Brain microvascular endothelial cell (primary cell): ENCODE data around the gene MPC1L.
"Not testable (repeated sequence)": the region's sequence is repeated elsewhere in the genome, so short reads cannot be mapped to it uniquely, and the experiment has no call there.

Source experiments
- DNase-seq: peaks from one replicate; pipeline ENCODE4 v3.0.0-alpha.2; 2020
- H3K27ac ChIP-seq: fragments of 250-450 bp; sonication (Bioruptor Pico); 2 replicates; pipeline ENCODE4 v1.5.1; 2020; ENCODE audit warnings: mild to moderate bottlenecking, moderate library complexity
- H3K27me3 ChIP-seq: fragments of 250-450 bp; sonication (Bioruptor Pico); replicated peaks from 2 replicates; pipeline ENCODE4 v1.5.1; 2020; ENCODE audit warnings: mild to moderate bottlenecking
- H3K36me3 ChIP-seq: fragments of 250-450 bp; sonication (Bioruptor Pico); replicated peaks from 2 replicates; pipeline ENCODE4 v1.5.1; 2020; ENCODE audit warnings: mild to moderate bottlenecking
- H3K4me3 ChIP-seq: 2 replicates; pipeline ENCODE4 v1.5.1; 2011; ENCODE audit warnings: low read depth, mild to moderate bottlenecking, control low read depth, low read length, moderate library complexity
- in situ Hi-C: cut with HindIII; loops from 2 replicates; pipeline ENCODE4 v1.10.0; 2017; ENCODE audit warnings: low sequenced_read_pairs, low pct_ligation_motif_present
- TF ChIP-seq, protein P1 (sequence below): IDR thresholded peaks from 2 replicates; pipeline ENCODE4 v1.5.1; 2011; ENCODE audit warnings: low read depth, mild to moderate bottlenecking, moderate library complexity, low read length, control low read depth, inconsistent platforms; ENCODE audit errors: missing control alignments

Gene MPC1L

DNA sequence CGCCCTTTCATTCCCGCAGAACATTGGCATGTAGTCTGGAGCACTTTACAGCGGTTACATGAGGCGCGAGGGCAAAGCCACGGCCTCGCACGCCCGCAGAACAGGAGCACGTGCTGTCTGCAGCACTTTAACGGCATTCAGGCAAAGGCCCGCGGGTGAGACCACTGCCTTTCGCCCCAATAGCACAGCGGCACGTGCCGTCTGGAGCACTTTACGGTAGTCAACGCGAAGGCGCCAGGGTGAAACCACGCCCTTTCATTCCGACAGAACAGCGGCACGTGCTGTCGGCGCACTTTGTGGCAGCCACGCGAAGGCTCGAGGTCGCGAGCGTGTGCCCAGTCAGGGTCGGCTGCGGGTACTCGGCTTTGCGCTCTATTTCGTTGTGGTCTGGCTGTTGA, at the start of gene MPC1L:
Gene MPC1L, plus strand, starts transcription at position 290 of the 398 bp plus-strand sequence. CDS start 138 bp downstream, outside the sequence.
- TF ChIP-seq, protein P1, sequence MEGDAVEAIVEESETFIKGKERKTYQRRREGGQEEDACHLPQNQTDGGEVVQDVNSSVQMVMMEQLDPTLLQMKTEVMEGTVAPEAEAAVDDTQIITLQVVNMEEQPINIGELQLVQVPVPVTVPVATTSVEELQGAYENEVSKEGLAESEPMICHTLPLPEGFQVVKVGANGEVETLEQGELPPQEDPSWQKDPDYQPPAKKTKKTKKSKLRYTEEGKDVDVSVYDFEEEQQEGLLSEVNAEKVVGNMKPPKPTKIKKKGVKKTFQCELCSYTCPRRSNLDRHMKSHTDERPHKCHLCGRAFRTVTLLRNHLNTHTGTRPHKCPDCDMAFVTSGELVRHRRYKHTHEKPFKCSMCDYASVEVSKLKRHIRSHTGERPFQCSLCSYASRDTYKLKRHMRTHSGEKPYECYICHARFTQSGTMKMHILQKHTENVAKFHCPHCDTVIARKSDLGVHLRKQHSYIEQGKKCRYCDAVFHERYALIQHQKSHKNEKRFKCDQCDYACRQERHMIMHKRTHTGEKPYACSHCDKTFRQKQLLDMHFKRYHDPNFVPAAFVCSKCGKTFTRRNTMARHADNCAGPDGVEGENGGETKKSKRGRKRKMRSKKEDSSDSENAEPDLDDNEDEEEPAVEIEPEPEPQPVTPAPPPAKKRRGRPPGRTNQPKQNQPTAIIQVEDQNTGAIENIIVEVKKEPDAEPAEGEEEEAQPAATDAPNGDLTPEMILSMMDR = no peak
- H3K4me3 ChIP-seq = no peak within 1 kb of the TSS
- H3K27me3 ChIP-seq = no peaks in the 10 kb centered on the region
- no peak for DNase-seq
- in situ Hi-C loops = no loop called here
- no peak within 1 kb of the TSS for H3K27ac ChIP-seq
- H3K36me3 ChIP-seq = peaks cover 4% of the 10 kb centered on the region

DNA sequence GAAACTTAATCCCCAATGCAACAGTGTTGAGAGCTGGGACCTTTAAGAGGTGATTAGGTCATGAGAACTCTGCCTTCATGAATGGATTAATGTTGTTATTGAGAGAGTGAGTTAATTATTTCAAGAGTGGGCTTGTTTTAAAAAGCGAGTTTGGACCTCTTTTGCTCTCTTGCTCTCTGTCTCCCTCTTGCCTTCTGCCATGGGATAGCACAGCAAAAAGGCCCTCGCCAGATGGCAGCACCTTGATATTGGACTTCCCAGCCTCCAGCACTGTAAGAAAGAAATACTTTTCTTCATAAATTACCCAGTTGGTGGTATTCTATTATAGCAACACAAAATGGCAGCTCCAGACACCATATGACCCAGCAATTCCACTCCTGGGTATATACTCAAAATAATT, 49.5 kb upstream of the MPC1L start:
- in situ Hi-C loops = no loop called here
- TF ChIP-seq, protein P1 = peak; percentile 82
- Histone ChIP-seq H3K27ac (no peak overlapping the region), H3K27me3 (no peaks in the 10 kb centered on the region), H3K4me3 (no peak overlapping the region), H3K36me3 (no peaks in the 10 kb centered on the region)
- peak; percentile 11 for DNase-seq

DNA sequence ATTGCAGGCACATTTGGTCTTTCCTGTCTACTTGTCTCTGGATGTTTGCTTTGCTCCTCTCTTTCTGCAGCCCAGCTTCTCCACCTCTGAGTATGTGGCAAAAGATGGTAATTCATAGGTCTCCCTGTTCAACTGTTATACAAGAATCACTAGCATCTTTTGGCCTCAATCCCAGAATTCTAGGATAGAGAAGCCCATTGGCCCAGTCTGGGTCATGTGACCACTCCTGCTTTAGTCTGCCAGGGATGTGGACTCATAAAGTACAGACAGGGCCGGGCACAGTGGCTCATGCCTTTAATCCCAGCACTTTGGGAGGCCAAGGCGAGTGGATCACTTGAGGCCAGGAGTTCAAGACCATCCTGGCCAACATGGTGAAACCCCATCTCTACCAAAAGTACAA, 47.8 kb upstream of the MPC1L start:
- H3K4me3 ChIP-seq, H3K27me3 ChIP-seq, H3K27ac ChIP-seq, H3K36me3 ChIP-seq, in situ Hi-C loops: not testable (repeated sequence)
- DNase-seq = peak; percentile 29

DNA sequence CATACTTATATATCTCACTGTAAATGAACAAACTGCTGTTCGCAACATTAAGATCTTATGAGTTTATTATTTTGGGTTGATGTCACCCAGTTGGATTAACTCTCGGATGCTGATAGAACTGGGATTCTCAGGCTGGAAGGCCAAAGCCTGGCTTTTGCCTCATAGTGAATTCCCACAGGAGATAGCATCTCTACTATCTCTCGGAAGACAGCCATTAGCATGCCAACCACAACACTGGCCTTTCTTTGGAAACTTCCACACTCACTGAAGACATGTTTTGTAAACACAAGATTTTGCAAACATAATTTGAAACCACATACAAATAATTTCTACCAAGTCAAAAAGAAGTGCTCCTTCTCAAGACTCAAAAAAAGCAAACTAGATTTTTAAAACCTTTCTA, 46.9 kb upstream of the MPC1L start:
- H3K27me3 ChIP-seq = no peaks in the 10 kb centered on the region
- H3K27ac ChIP-seq = no peak overlapping the region
- H3K4me3 ChIP-seq = no peak overlapping the region
- in situ Hi-C loops = no loop called here
- TF ChIP-seq, protein P1 = no peak
- no peak for DNase-seq
- no peaks in the 10 kb centered on the region for H3K36me3 ChIP-seq

DNA sequence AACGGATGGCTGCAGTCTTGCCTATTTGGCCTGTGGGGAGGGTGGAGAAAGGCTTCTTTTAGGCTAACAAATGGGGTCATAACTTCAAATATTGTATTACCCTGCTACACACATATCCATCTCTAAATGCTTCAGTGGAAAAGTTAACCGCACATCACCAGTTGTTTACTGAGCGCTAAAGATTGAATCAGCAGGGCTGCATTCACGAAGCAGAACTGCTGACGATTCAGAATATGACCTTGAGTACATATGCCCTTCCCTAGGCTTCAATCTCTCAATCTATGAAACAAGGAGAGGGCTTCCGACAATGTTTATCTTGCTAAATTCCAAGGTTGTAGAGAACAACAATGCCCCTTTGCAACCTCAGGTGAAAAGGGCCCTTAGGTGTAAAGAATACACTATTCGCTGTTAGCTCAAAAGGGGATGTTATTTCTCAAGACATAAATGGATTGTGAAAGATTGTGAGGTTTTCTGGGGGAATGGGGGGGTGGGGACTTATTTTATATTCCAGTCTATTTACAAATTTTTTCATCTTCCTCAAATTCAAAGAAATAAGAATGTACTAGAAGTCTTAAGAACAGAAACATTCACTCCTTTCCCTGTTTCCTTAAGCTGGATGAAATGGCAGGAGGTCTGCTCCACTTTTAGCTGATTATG, 45.1 kb upstream of the MPC1L start:
- TF ChIP-seq, protein P1 = no peak
- Histone ChIP-seq H3K4me3 (no peak overlapping the region), H3K36me3 (no peaks in the 10 kb centered on the region), H3K27ac (no peak overlapping the region), H3K27me3 (no peaks in the 10 kb centered on the region)
- in situ Hi-C loops = no loop called here
- DNase-seq = no peak

DNA sequence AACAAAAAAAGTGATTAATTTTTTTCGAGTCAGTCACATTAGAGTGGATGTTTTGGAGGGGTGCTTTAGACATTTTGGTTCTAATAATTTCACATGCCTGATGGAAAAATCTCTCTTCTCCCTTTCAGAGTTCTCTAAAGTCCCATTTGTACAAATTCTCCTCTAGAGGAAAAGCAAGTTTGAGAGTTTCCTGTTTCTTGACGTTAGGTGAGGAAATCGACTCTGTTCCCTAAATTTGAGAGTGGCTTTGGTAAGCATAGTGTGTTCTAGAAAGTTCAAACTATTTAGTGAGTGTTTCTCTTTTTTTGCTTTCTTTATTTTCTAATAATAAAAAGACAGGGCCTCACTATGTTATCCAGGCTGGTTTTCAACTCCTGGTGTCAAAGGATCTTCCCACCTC, 44.1 kb upstream of the MPC1L start:
- no peak overlapping the region for H3K27ac ChIP-seq
- in situ Hi-C loops = no loop called here
- no peaks in the 10 kb centered on the region for H3K36me3 ChIP-seq
- TF ChIP-seq, protein P1 = no peak
- H3K4me3 ChIP-seq = no peak overlapping the region
- H3K27me3 ChIP-seq = no peaks in the 10 kb centered on the region
- DNase-seq = no peak
